M059J (cell line): ENCODE measurements around the gene TNRC6B. TPM values are rescaled to one million over a fixed set of nuclear protein-coding genes. Genes with fewer than 3 reads are reported as not detected.

ENCODE experiments used
- DNase-seq: peaks from one replicate; pipeline ENCODE4 v3.0.0-alpha.2; 2012; ENCODE audit warnings: low read depth
- total RNA-seq: library from RNA; depleted of rRNA; stranded (reverse); fragments of >200 nt; shearing (Covaris generic); gene quantifications from 2 replicates; pipeline ENCODE4 v1.2.3, GENCODE V29; 2014

TNRC6B gene
- total RNA-seq, 1 experiment from 2014 or later = 31.2 TPM

DNA sequence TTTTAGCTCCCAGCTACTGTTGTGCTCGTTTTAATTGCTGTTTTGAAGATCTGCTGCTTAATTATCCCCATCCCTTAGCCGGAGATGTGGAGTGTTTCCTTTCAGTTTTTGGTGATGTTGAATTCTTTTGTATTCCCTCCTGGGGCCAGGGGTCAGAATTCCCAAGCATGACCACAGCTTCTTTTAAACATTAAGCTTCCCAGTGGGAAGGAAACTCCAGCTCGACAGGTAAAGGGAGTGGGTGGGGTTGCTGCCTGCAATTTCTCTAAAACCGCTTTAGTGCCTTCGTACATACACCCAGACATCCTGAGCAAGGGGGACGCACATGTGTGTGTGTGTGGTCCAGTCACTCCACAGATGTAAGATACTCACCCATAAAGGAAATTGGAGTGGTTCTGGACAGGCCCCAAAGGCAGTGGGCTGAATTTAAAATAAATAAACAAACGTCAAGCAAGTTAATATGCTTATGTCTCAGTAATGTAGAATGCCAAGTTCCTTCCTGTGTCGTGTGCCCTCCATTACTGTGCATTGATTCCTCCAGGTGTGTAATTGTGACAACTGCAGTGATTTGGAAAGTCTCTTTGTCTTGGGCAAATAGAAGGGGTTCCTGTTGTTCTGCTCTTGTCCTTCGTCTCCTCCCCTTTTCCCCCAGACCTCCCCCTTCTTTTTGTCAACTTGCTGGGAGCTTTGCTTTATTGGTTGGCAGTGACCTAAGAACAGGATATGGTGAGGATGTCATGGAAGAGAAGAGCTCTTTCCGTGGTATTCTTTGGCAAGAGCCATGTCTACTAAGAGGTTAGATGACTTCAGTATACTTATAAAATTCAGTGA lies 149.4 kb downstream of the TNRC6B start:
- DNase-seq = peak; percentile 62

GRCh38 chr22:40328546-40329456 lies 151.1 kb downstream of the TNRC6B start:
- no peak for DNase-seq

- DNase-seq = no peak
Observed at GRCh38 chr22:40329466-40329865, 151.7 kb downstream of the TNRC6B start.

DNA sequence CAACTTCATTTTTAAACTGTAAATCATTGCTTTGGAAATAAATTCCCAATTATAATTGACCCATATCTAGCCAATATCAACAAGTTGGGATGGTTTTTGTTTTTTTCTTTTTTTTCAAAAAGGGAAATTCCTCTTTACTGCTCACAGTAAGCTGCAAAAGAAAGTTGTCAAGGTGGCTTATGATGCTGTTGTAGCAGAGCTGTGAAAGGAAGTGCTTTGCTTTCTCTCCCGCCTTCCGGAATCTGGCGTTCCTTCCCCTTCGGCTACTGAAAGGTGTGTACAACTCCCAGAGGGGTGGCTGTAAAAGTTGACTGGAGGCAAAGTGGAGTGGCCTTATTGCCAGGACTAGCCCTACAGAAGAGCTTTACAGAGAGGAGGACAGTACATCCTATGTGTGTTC lies 152.4 kb downstream of the TNRC6B start:
- DNase-seq = no peak

DNA sequence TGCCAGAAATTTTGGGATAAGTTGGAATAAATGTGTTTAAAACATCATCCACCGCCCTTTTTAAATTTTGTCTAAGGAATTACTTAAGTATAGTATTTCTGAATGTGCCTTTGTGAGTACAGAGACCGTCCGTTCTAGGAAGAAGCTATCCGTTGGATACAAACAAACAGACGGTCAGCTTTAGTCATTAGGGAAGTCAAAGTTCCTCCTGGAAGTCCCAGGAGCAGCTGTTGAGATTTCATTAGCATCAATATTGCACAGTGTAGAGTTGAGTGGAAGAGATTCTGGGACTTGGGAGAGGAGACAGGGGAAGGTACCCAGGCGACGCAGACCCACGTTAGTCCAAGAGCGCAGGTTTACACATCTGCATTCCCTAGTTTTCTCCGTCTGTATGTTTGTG lies 152.9 kb downstream of the TNRC6B start:
- no peak for DNase-seq

- no peak for DNase-seq
Observed at GRCh38 chr22:40331706-40332105, 154.0 kb downstream of the TNRC6B start.

DNA sequence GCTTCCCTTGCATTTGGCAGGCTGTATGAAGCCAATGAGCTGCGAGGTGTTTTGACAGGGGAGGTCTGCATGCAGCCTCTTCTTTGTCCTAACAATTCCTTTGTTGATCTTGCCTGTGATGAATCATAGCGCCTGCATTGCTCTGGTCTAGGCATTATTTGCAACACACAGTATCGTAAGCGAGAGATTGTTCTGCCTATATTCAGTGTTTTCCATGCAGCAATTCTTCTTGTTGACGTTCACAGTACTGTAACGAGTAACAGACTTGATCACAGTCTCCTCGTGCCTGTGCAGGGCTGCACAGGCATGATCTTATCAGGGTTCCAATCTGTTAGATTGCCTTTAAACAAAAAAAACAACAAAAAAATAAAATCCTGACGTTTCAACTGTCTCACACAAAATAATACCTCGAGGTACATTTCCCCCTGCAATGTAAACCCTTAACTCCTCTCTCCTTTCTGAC lies 154.6 kb downstream of the TNRC6B start:
- DNase-seq = no peak

GRCh38 chr22:40334060-40334459 lies 156.3 kb downstream of the TNRC6B start:
- no peak for DNase-seq

DNA sequence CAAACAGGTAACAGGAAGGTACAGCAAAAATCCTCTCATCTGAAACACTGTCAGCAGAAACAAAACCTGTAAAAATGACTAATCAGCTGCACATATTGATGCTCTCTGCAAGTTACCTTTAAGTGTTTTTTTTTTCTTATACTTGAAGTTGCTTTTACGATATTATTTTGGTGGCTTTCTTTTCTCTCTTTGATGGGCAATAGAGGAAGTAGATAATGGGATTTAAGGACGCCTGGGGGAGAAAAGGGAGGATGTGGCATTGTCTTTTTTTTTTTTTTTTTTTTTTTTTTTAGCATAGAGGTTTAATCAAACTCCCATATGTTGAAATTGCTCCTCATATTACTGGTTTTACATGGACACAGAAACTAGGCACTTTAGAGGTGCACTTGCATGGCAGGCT lies 157.2 kb downstream of the TNRC6B start:
- no peak for DNase-seq

DNA sequence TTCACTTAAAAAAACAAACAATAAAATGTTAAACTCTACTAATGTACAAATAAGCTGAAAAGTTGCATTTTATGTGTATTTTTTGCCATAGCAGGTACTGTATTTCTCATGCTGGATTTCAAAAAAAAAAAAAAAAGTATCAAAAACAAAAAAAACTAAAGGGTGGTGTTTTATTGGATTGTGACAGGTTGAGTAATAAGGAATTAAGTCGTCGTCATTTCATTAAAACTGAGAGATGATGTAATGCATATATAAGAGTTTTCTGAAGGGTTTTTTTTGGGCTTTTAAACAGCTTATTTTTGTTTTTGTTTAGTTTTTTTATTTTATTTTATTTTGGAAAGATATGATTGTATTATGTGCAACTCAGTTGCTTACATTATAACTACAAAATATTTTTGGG lies 157.6 kb downstream of the TNRC6B start:
- no peak for DNase-seq

DNA sequence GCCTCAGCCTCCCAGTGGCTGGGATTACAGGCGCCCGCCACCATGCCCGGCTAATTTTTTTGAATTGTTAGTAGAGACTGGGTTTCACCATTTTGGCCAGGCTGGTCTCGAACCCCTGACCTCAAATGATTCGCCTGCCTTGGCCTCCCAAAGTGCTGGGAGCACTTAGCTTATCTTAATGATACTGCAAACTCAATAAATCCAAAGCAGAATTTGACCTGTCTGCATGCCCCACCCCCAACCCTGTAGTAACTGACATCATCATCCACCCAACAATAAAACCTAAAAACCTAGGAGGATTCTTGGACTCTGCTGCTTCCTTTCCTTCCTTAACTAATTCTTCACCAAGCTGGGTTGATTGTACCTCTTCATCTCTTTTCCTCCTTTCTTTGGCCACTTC lies 162.3 kb downstream of the TNRC6B start:
- DNase-seq = no peak

- DNase-seq = no peak
Observed at GRCh38 chr22:40341604-40342003, 163.9 kb downstream of the TNRC6B start.

GRCh38 chr22:40342521-40342920 lies 164.8 kb downstream of the TNRC6B start:
- no peak for DNase-seq

DNA sequence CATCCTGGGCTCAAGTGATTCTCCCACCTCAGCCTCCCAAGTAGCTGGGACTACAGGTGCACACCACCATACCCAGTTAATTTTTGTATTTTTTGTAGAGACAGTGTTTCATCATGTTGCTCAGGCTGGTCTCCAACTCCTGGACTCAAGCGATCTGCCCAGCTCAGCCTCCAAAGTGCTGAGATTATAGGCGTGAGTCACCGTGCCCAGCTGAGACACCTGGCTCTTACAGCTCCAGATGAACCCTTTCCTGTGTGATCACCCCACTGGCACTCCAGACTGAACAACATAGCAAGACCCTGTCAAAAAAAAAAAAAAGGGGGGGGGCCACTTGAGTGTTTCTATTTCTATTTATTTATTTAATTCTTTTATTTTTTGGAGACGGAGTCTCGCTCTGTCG lies 167.5 kb downstream of the TNRC6B start:
- peak; percentile 54 for DNase-seq

DNA sequence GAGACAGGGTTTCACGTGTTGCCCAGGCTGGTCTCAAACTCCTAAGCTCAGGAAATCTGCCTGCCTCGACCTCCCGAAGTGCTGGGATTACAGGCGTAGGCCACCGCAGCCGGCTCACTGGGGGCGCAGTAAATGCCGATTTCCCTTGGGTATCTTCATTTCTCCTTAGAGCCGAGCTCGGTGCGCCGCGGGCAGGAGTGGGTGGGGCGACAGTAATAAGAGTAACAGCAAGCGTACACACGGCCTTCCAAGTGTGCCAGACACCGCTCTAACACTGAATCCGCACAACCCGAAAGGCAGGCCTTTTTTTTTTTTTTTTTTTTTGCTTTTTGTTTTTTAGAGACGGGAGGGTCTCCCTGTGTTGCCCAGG lies 168.1 kb downstream of the TNRC6B start:
- DNase-seq = peak; percentile 31

GRCh38 chr22:40346185-40347118 lies 168.7 kb downstream of the TNRC6B start, which contains the start of gene ADSL:
Gene ADSL (plus strand): TSS chr22:40346500. CDS start chr22:40346559, 59 bp downstream.
- DNase-seq = peak; percentile 82

GRCh38 chr22:40347300-40347699 lies 169.6 kb downstream of the TNRC6B start:
- no peak for DNase-seq

- peak; percentile 41 for DNase-seq
Observed at GRCh38 chr22:40348025-40348658, 170.4 kb downstream of the TNRC6B start.

DNA sequence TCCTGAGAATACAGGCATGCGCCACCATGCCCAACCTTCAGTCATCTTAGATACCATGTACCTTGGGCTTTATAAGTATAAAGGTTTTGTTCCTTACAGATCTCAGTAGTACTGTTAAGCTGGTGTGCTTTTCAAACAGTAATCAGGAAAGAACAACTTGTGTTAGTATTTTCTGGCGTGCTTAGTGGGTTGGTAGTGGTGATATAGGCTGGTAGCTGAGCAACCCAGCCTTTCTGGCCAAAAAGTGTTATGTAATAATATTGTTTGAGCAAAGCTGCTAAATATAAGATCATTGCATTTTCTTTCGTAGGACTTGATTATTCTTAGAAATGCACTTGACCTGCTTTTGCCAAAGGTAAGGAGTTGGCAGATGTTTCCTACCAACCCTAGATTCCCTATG lies 175.0 kb downstream of the TNRC6B start:
- no peak for DNase-seq

- DNase-seq = no peak
Observed at GRCh38 chr22:40361100-40361499, 183.4 kb downstream of the TNRC6B start.

DNA sequence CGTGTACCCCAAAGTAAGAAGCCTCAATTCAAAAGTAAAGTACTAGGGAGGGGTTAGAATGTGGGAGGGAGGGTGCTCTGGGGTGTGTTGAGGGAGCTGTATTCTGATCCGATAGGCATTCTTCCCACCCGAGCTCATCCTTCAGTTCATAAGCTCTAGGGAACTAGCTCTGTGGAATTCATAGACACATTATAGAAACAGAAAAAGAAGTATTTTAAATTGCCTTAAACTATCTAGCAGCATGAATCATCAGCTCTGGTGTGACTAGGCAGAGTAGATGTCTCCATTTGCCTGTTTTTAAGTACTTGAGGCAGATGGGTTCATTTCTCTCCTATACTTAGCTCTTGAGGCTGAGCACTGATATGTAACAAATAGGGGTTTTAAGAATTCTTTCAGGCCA lies 185.3 kb downstream of the TNRC6B start:
- DNase-seq = no peak
